GM12878 (cell line): ENCODE results near the gene UGGT2.

Experiments
- BHLHE40 ChIP-seq, 2 experiments: fragments of 450-650 bp in 1 of 2; IDR thresholded peaks; 2 replicates each; pipeline ENCODE4 v1.6.1; 2011 to 2017; ENCODE audit warnings: low read depth in 2 of 2, borderline replicate concordance in 1 of 2, improper control_type of control experiment in 1 of 2, low read length in 1 of 2, mild to moderate bottlenecking in 1 of 2
- CTCF ChIP-seq, 3 experiments: IDR thresholded peaks in 2 of 3; conservative IDR thresholded peaks in 1 of 3; 2 replicates each; pipeline ENCODE4 v1.5.1; 2011; ENCODE audit warnings: low read depth in 3 of 3, low read length in 3 of 3, mild to moderate bottlenecking in 3 of 3, control low read depth in 2 of 3, moderate library complexity in 2 of 3, inconsistent platforms in 1 of 3, mixed read lengths in 1 of 3; ENCODE audit not compliant: control insufficient read depth in 2 of 3, insufficient read depth in 1 of 3; ENCODE audit errors: extremely low read depth in 1 of 3
- EZH2 ChIP-seq: IDR thresholded peaks from 2 replicates; pipeline ENCODE4 v1.6.1; 2012; ENCODE audit warnings: low read depth, mild to moderate bottlenecking, control low read depth, inconsistent platforms, low read length, borderline replicate concordance; ENCODE audit not compliant: control insufficient read depth
- JUND ChIP-seq: IDR thresholded peaks from 2 replicates; pipeline ENCODE4 v1.6.1; 2012; ENCODE audit warnings: low read depth, mild to moderate bottlenecking, low read length, improper control_type of control experiment, moderate library complexity
- PAX5 ChIP-seq: IDR thresholded peaks from 2 replicates; pipeline ENCODE4 v1.6.1; 2011; ENCODE audit warnings: low read depth, low read length, borderline replicate concordance
- RAD21 ChIP-seq: IDR thresholded peaks from 2 replicates; pipeline ENCODE4 v1.6.1; 2011; ENCODE audit warnings: mild to moderate bottlenecking, low read depth, low read length, moderate library complexity; ENCODE audit not compliant: insufficient read depth
- SRF ChIP-seq, 2 experiments: IDR thresholded peaks; 2 replicates each; pipeline ENCODE4 v1.6.1; 2011; ENCODE audit warnings: low read depth in 2 of 2, low read length in 2 of 2, mild to moderate bottlenecking in 1 of 2, moderate library complexity in 1 of 2

GRCh38 chr13:95926231-95926630, 127.0 kb downstream of the UGGT2 start:
- TF ChIP-seq PAX5 (no peak), JUND (no peak), SRF (IDR thresholded peaks at IDR 0.05; ENCODE audit: low read depth in 2 of 2, low read length in 2 of 2) (no peak), RAD21 (no peak), EZH2 (no peak), CTCF (IDR thresholded peaks at IDR 0.05 in 2 of 3, conservative IDR thresholded peaks at IDR 0.05 in 1 of 3; ENCODE audit: control insufficient read depth in 2 of 3, extremely low read depth in 1 of 3, insufficient read depth in 1 of 3, low read depth in 3 of 3, low read length in 3 of 3) (no peak), BHLHE40 (IDR thresholded peaks at IDR 0.05; ENCODE audit: borderline replicate concordance in 1 of 2, low read depth in 2 of 2, low read length in 1 of 2) (no peak)
